ENCODE results near the gene INPP4B.

Gene INPP4B

DNA sequence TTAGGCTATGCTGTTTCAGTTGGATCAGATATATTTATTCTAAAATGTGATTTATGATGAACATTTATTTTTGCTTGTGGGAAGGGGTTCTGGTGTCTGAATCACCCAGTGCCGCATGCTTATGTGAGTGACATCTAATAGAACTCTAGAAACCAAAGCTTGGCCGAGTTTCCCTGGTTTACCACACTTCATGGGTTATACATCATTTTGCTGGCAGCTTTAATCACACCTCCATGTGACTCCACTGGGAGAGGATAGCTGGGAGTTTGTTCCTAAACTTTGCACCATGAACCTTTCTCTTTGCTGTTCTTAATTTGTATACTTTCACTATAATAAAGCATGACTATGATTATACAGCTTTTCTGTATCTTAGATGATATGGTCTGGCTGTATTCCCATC lies 382.9 kb downstream of the INPP4B start:
- no peak for DNase-seq

DNA sequence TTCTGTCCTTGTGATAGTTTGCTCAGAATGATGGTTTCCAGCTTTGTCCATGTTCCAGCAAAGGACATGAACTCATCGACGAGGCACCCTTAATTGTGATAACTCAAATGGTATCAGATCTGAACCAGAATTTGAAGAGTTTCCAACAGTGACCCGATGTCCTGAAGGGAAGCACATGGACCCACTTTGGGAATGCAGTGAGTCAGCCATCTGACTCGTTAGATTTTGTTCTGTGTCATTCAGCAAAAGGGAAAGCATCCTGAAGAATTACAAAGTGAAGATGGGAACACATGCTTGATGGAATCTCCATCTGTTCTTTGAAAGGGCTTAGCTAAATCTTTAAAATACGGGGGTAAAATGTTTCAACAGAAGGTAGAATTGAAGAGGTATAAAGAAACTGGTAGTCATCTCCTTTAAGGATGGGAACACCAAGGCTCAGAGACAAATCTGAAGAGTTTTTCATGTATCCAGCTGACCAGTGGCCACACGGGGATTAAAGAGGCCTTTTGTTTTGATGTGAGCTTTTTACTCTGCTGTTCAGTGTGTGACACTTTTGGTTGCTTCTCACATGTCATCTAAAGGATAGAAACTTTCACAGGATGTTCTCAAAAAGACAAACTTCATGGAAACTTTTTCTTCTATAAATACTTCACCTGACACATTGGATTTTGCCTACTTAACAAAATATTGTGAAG lies 393.8 kb downstream of the INPP4B start:
- DNase-seq, result no peak

DNA sequence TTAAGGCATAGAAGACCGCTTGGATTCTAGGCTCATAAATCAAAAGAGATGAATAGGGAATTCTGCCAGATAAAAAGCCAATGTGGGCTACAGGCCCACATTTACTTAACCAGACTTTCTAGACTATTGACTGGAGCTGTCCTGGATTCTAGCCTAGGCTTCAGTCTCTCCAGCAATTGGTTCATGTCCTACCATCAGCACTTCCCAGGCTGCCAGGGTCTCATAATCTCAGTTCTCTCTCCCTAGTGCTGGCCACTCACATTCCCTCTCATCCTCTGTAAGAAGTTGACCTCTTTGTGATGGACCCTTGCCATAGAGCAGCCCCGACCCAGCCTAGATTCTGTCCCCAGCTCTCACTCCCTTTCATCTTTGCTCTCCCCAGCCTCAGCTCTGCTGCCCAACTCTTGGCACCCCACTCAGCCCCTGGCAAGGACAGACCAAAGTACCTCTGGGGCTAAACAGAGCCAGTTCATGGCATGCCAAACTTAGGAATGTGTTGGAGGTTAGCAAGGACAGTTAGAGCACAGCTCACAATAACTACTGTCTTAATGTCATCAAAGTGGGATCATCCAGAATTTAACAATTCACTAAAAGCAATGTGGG lies 396.2 kb downstream of the INPP4B start:
- DNase-seq, result no peak

DNA sequence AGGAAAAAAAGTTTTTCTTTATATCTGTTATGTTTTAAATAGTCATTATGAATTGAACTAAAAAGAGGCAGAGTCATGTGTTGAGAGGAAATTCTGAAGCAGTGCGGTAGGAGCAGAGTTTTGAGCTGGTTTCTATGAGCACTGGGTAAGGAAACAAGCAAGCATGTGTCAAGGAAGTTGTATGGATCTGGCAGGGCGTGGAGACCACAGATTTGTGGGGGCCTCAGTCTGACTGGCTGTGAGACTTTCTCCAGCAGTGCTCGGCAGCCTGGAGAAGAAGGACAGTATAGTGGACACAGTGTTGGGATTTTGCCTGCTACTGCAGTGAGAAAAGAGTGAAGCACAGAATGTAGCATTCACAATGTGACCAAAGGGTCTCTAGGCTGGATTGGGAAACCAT lies 399.1 kb downstream of the INPP4B start:
- DNase-seq, result no peak

DNA sequence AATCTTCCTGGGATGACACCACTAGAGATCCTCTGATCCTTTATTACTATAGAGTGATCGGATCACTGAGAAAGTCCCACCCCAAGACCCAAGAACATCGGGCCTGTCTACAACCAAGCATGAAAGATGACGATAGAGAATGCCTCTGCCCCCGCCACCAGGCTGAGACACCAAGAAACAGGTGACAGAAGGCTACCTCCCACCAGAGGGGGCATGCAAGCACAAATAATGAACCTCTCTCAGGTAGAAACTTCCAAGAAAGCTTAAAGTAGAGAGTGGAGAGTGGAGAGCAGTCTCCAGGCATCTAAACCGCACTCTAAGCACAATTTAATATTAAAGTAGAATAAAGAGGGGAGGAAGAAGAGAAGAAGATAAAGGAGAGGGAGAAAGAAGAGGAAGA lies 402.6 kb downstream of the INPP4B start:
- peak in 1 of 2 donors; percentile 6 for DNase-seq

GRCh38 chr4:142440093-142440492 lies 406.0 kb downstream of the INPP4B start:
- DNase-seq, result no peak

- DNase-seq, result no peak
Observed at GRCh38 chr4:142435599-142436235, 410.4 kb downstream of the INPP4B start.

GRCh38 chr4:142434519-142435224 lies 411.4 kb downstream of the INPP4B start:
- DNase-seq, result peak in 1 of 2 donors; percentile 53

DNA sequence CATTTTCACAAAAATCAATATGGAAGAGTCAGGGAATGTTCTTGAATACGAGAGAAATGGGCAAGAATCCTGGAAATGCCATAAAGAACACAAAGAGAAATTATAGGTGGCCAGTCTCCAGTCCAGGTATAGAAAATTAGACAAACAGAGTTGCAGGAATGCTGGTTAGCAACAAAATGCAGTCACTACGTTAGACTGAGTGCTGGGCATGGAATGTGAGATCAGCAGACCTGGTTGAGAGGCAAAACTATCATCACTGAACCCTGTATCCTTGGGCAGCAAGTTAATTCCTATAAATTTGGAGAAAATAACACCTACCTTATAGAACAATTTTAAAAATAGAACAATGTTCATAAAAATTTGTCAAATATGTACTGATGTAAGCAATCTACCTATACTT lies 417.4 kb downstream of the INPP4B start:
- no peak for DNase-seq

- DNase-seq, result no peak
Observed at GRCh38 chr4:142427456-142427855, 418.6 kb downstream of the INPP4B start.

- no peak for DNase-seq
Observed at GRCh38 chr4:142423861-142424260, 422.2 kb downstream of the INPP4B start.

DNA sequence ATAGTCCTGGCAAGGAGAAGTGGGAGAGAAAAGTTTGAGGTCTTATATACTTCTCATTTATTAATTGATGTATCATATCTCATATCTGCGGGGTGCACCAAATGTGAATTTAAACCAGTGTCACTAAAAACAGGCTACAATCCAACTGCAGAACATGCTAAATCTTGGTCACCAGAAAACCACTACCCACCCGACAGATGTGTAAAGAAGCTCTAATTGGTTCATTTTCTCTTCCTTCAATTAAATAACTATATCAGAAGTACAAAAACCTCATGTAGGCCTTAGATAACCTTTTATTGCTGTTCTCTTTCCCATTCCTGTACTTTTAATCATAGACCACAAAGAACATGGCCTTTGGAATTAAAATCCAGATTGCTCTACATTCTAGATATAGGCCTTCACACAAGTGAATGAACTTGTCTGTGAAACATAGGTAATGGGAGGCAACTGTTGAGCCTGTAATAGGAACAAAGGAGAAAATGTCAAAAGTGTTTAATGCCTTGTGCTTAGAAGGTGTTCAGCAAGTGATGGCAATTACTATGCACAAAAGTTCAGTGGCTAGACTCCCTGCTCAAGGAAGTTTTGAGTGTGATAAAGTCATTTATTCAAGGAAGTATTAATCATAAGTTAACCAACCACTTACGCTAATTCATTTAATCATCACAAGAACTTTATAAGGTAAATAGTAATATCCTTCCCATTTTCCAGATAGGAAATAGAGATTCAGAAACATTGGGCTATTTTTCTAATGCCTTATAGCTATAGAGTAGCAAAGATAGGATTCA lies 425.6 kb downstream of the INPP4B start:
- no peak for DNase-seq

DNA sequence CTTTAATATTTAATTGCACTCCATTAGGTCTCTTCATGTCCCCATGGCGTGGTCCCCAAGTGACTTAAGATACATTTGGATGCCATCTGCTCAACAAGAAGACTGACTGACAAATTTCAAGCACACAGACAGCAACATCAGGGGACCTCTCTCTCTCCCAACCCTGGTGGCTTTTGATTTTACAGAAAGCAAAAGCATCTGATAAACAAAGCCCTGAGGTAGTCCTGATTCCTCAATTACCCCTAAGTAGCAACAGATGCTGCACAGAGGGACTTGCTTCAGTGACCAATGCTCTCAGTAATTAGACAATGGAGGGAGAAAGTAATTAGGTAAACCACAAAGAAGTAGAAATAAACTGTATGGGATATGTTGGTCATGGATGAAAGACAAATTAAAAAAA lies 426.4 kb downstream of the INPP4B start:
- DNase-seq, result no peak

DNA sequence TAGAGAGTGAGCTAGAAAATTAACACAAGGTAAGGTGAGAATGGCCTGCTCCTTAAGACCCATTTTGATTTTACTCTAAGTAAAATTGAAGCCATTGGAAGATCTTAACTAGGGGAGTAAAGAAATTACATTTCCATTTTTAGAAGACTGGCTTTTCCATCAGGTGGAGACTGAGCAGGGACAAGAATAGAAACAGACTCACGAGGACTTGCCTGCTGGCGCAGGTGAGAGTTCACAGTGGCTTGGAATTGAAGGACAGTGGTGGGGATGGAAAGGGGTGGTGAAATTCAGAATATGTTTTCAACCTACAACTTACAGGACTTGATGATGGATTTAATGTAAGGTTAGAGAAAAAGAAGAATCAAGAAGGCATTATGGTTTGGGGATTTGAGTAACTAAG lies 427.4 kb downstream of the INPP4B start:
- no peak for DNase-seq

- DNase-seq, result peak in 1 of 2 donors; percentile 64
Observed at GRCh38 chr4:142416711-142417275, 429.3 kb downstream of the INPP4B start.

DNA sequence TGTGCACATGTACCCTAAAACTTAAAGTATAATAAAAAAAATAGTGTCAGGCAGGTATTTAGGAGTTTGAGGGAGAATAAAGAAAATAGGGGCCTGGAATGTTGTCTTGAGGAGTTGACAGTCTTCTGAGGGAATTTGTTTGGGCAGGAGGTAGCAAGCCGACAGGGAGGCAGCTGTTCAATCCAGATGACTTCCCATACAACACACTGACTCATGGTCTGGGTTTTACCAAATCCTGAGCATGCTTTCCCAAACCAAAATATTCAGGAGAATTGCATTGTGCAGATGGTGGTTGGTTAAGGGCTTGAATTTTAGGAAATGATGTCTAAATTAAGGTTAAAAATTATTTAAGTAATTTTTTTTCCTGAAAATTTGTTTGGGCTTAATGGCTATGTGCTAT lies 430.0 kb downstream of the INPP4B start:
- DNase-seq, result no peak

DNA sequence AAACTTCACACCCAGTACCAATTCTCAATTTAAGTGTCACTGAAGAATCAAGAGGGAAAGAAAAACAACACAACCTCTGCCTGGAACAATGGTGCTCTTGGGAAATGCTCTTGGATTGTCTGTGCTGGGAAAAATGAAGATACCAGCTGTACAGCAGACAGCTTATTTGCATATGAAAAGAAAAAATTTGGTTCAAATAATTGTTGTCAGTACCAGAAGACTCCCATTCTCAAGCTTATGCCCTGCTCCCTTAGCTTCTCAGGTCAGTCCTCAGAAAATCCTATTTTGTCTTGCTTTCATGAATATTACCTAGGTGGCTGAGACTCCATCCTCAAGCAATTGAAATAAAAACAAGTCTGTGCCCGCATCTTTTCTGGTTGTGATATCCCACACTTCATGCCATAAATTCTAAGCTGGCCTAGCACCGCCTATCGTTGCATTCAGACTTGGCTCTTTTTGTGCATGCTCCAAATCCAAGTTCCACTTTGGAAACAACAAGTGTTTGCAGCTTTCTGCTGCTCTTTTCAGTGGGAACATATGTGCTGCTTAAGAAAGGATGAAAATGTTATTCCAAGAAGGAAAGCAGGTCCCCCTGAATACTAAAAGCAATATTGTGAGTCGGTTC lies 431.6 kb downstream of the INPP4B start:
- DNase-seq, result no peak

- no peak for DNase-seq
Observed at GRCh38 chr4:142413485-142413884, 432.6 kb downstream of the INPP4B start.

GRCh38 chr4:142411993-142412392 lies 434.1 kb downstream of the INPP4B start:
- no peak for DNase-seq

- DNase-seq, result no peak
Observed at GRCh38 chr4:142408003-142408441, 438.1 kb downstream of the INPP4B start.

- no peak for DNase-seq
Observed at GRCh38 chr4:142407596-142407995, 438.5 kb downstream of the INPP4B start.

DNA sequence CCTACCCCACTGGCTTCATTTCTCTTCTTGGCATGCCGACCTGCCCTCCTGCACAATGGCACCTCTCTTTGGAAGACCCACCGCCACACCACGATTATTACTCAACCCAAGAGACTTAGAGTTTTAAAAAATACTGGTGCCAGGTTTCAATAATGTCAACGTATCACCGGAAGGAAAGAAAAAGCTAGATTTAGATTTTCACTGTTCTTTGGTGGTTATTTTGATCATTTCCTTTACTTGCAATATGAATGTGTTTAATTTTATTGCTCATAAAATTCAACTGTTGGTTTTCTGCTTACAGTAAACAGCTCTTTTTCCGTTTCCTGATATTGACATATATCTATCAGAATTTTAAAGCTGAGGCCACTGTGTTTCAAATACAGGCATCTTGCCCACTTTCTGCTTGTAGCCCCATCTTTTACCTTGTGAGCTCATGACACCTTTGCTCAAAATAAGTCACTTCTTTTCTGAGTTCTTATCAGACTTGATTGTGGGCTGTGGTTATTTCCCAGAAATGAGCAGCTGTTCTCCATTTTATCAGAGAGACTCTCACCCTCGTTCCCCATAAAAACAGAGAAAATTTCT lies 439.1 kb downstream of the INPP4B start:
- DNase-seq, result peak in 1 of 2 donors; percentile 73

All from CD4-positive, alpha-beta T cell treated with Interleukin-4 for 1 hour (primary cell).